Nephron progenitor cell (in vitro differentiated cells): ENCODE data around the gene HTR6.

ENCODE experiments used
- DNase-seq: peaks from one replicate; pipeline ENCODE4 v3.0.0; 2021
- H3K27ac Mint-ChIP-seq: 2 replicates; pipeline ENCODE4 v1.8.0; 2021; ENCODE audit warnings: mild to moderate bottlenecking, moderate library complexity, mixed read lengths
- H3K27me3 Mint-ChIP-seq: 2 replicates; pipeline ENCODE4 v1.8.0; 2021; ENCODE audit warnings: mild to moderate bottlenecking, low read depth, mixed read lengths; ENCODE audit not compliant: poor library complexity
- H3K36me3 Mint-ChIP-seq: 2 replicates; pipeline ENCODE4 v1.8.0; 2021; ENCODE audit warnings: low read depth, mixed read lengths
- H3K4me1 Mint-ChIP-seq: 2 replicates; pipeline ENCODE4 v1.8.0; 2021; ENCODE audit warnings: mixed read lengths
- H3K4me3 Mint-ChIP-seq: 2 replicates; pipeline ENCODE4 v1.8.0; 2021; ENCODE audit warnings: mild to moderate bottlenecking, moderate library complexity, mixed read lengths
- H3K9me3 Mint-ChIP-seq: 2 replicates; pipeline ENCODE4 v1.8.0; 2021; ENCODE audit warnings: mild to moderate bottlenecking, moderate library complexity, mixed read lengths
- TF ChIP-seq, protein P1 (sequence below): fragments of 200-600 bp; sonication (generic); IDR thresholded peaks from 2 replicates; pipeline ENCODE4 v1.5.0; 2021; ENCODE audit warnings: antibody characterized with exemption

The HTR6 gene

DNA sequence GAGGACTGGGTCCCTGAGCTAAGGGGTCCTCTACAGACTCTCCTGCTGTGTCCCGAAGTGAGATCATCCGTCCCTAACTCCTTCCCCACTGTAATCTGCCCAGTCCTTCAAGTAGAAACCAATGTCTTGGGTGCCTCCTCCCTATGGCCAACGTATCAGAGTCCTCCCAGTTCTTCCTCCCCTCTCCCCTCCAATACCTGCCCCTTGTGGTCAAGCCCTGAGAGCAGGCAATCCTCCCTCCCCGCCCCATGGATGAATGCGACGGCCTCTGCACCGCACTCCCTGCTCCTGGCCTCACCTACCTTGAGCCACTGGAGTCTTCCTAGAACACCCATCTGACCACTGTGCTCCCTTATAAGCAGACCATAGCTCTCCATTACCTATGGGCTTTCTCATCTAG is 31.1 kb downstream of the HTR6 start:
- no peaks in the 10 kb centered on the region for H3K36me3 Mint-ChIP-seq
- DNase-seq, result no peak
- H3K4me3 Mint-ChIP-seq, result no peak overlapping the region
- TF ChIP-seq, protein P1, sequence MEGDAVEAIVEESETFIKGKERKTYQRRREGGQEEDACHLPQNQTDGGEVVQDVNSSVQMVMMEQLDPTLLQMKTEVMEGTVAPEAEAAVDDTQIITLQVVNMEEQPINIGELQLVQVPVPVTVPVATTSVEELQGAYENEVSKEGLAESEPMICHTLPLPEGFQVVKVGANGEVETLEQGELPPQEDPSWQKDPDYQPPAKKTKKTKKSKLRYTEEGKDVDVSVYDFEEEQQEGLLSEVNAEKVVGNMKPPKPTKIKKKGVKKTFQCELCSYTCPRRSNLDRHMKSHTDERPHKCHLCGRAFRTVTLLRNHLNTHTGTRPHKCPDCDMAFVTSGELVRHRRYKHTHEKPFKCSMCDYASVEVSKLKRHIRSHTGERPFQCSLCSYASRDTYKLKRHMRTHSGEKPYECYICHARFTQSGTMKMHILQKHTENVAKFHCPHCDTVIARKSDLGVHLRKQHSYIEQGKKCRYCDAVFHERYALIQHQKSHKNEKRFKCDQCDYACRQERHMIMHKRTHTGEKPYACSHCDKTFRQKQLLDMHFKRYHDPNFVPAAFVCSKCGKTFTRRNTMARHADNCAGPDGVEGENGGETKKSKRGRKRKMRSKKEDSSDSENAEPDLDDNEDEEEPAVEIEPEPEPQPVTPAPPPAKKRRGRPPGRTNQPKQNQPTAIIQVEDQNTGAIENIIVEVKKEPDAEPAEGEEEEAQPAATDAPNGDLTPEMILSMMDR, result no peak
- no peaks in the 10 kb centered on the region for H3K9me3 Mint-ChIP-seq
- H3K27ac Mint-ChIP-seq, result no peak overlapping the region
- H3K4me1 Mint-ChIP-seq, result no peaks in the 10 kb centered on the region
- H3K27me3 Mint-ChIP-seq, result peaks cover 23% of the 10 kb centered on the region

DNA sequence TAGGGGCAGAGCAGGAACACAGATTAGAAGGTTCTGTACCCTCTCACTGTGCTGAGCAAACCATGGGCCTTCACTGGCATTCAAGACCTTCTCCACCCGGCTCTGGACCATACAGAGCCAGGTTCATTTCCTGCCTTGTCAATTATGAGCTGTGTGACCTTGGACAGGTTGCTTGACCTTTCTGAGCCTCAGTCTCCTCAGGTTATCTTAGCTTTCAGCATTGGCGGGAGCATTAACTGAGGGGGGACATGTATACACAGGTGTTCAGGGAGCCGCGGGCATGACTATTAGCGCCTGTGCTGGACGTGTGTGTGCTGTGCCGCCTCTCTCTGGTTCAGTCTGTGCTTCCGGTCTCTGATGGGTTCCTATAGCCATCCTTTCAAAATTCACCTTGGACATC is 32.1 kb downstream of the HTR6 start:
- Mint-ChIP-seq H3K4me1 (no peaks in the 10 kb centered on the region), H3K27me3 (peaks cover 20% of the 10 kb centered on the region), H3K9me3 (no peaks in the 10 kb centered on the region), H3K4me3 (no peak overlapping the region), H3K27ac (no peak overlapping the region), H3K36me3 (no peaks in the 10 kb centered on the region)
- TF ChIP-seq, protein P1, result no peak
- no peak for DNase-seq

DNA sequence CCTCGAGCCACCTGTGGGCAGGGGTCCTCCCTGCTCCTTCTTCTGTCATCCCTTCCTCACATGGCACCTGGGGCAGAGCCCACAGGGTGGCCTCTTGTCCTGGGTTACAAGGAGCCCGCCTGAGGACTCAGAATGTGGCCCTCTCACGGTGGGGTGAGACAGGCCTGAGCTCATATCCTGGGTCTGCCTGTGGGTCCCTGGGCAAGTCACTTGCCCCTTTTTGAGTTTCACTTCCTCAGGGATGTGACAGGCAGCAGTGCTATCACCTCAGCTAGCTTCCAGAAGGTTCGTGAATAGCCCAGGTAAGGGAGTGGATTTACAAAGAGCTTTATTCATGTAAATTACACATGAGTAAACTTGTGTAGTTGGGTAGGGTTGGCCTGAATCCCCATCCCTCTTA is 33.5 kb downstream of the HTR6 start:
- Mint-ChIP-seq H3K36me3 (no peaks in the 10 kb centered on the region), H3K27ac (no peak overlapping the region), H3K4me1 (no peaks in the 10 kb centered on the region), H3K27me3 (peaks cover 21% of the 10 kb centered on the region), H3K4me3 (no peak overlapping the region), H3K9me3 (no peaks in the 10 kb centered on the region)
- TF ChIP-seq, protein P1, result no peak
- DNase-seq, result no peak

DNA sequence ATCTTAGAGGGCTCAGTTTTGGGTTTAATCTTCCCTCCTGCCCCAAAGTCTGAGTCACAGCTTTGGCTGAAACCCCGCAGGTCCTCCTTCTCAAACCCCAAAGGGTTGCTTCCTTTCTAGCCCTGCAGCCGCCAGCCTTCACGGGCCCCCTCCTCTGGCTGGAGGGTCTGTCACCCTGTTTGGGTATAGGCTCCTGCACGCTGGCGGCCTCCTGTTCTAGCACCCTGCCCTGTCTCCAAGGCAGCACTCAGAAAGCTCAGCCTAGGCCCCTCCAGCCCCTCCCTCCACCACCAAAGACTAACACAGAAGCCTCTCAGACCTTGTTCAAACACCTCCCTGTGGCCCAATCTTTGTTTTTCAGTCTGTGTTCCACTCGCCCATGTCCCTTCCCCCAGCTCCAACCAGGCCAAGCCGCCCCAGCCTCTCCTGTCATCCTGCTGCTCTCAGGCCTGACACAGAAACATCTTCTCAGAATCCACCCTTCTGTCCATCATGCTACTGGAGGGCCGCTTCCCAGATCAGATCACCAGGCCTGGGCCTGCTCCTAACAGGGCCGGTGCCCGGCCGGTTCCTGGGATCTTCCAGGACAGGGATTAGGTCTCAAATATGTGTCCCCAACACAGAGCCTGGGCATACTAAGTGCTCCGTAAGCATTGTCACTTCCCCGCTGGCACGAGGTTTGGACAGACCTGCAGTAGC is 35.6 kb downstream of the HTR6 start:
- no peak overlapping the region for H3K27ac Mint-ChIP-seq
- no peaks in the 10 kb centered on the region for H3K36me3 Mint-ChIP-seq
- H3K27me3 Mint-ChIP-seq, result peaks cover 31% of the 10 kb centered on the region
- TF ChIP-seq, protein P1, result no peak
- no peak for DNase-seq
- peaks cover 4% of the 10 kb centered on the region for H3K4me1 Mint-ChIP-seq
- no peak overlapping the region for H3K4me3 Mint-ChIP-seq
- no peaks in the 10 kb centered on the region for H3K9me3 Mint-ChIP-seq

DNA sequence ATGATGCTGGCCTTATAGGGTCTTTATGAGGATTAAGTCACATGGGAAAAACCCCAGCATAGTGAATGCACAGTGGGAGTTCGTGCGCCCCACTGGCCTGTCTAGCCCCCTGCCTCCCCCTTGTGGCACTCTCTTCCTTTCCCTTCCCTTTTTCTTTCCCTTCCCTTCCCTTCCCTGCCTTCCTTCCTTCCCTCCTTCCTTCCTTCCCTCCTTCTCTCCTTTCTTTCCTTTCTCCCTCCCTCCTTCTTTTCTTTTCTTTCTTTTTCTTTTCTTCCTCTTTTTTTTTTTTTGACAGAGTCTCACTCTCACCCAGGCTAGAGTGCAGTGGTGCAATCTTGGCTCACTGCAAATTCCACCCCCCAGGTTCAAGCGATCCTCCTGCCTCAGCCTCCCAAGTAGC is 38.6 kb downstream of the HTR6 start:
- Mint-ChIP-seq H3K4me3 (no peak overlapping the region), H3K27ac (no peak overlapping the region), H3K36me3 (no peaks in the 10 kb centered on the region), H3K4me1 (peaks cover 16% of the 10 kb centered on the region), H3K27me3 (peaks cover 40% of the 10 kb centered on the region), H3K9me3 (no peaks in the 10 kb centered on the region)
- TF ChIP-seq, protein P1, result no peak
- DNase-seq, result no peak
